ENCODE measurements around the gene DLG1.

DLG1 gene

GRCh38 chr3:197105786-197106185 lies 192.6 kb downstream of the DLG1 start:
- TF ChIP-seq REST (IDR thresholded peaks at IDR 0.05; ENCODE audit: insufficient read depth in 1 of 2, low read depth in 2 of 2, low read length in 2 of 2) = no peak
- TF ChIP-seq TAF1 (IDR thresholded peaks at IDR 0.05; ENCODE audit: borderline replicate concordance, insufficient read depth, low read length) = no peak
- TF ChIP-seq SIN3A (IDR thresholded peaks at IDR 0.05; ENCODE audit: borderline replicate concordance, insufficient read depth, low read length) = no peak
- TF ChIP-seq POLR2AphosphoS5 (IDR thresholded peaks at IDR 0.05; ENCODE audit: low read depth, low read length) = no peak
- no peak for TF ChIP-seq FOXP2 (optimal IDR thresholded peaks at IDR 0.05; ENCODE audit: borderline replicate concordance, extremely low read depth, extremely low read length, insufficient read depth)

GRCh38 chr3:197104738-197105137 lies 193.7 kb downstream of the DLG1 start:
- TF ChIP-seq SIN3A (IDR thresholded peaks at IDR 0.05; ENCODE audit: borderline replicate concordance, insufficient read depth, low read length) (no peak), POLR2AphosphoS5 (IDR thresholded peaks at IDR 0.05; ENCODE audit: low read depth, low read length) (no peak), REST (IDR thresholded peaks at IDR 0.05; ENCODE audit: insufficient read depth in 1 of 2, low read depth in 2 of 2, low read length in 2 of 2) (no peak), TAF1 (IDR thresholded peaks at IDR 0.05; ENCODE audit: borderline replicate concordance, insufficient read depth, low read length) (no peak), FOXP2 (optimal IDR thresholded peaks at IDR 0.05; ENCODE audit: borderline replicate concordance, extremely low read depth, extremely low read length, insufficient read depth) (no peak)

- no peak for TF ChIP-seq REST (IDR thresholded peaks at IDR 0.05; ENCODE audit: insufficient read depth in 1 of 2, low read depth in 2 of 2, low read length in 2 of 2)
- TF ChIP-seq POLR2AphosphoS5 (IDR thresholded peaks at IDR 0.05; ENCODE audit: low read depth, low read length) = no peak
- no peak for TF ChIP-seq SIN3A (IDR thresholded peaks at IDR 0.05; ENCODE audit: borderline replicate concordance, insufficient read depth, low read length)
- no peak for TF ChIP-seq FOXP2 (optimal IDR thresholded peaks at IDR 0.05; ENCODE audit: borderline replicate concordance, extremely low read depth, extremely low read length, insufficient read depth)
- TF ChIP-seq TAF1 (IDR thresholded peaks at IDR 0.05; ENCODE audit: borderline replicate concordance, insufficient read depth, low read length) = no peak
These were observed 194.6 kb downstream of the DLG1 start for GRCh38 chr3:197103766-197104165.

- no peak for TF ChIP-seq POLR2AphosphoS5 (IDR thresholded peaks at IDR 0.05; ENCODE audit: low read depth, low read length)
These were observed 204.5 kb downstream of the DLG1 start for GRCh38 chr3:197093871-197094270.

- TF ChIP-seq TAF1 (IDR thresholded peaks at IDR 0.05; ENCODE audit: borderline replicate concordance, insufficient read depth, low read length) (no peak), POLR2AphosphoS5 (IDR thresholded peaks at IDR 0.05; ENCODE audit: low read depth, low read length) (no peak), SIN3A (IDR thresholded peaks at IDR 0.05; ENCODE audit: borderline replicate concordance, insufficient read depth, low read length) (no peak)
These were observed 210.0 kb downstream of the DLG1 start for GRCh38 chr3:197088370-197088769.

- TF ChIP-seq TAF1 (IDR thresholded peaks at IDR 0.05; ENCODE audit: borderline replicate concordance, insufficient read depth, low read length) = no peak
- TF ChIP-seq FOXP2 (optimal IDR thresholded peaks at IDR 0.05; ENCODE audit: borderline replicate concordance, extremely low read depth, extremely low read length, insufficient read depth) = no peak
- TF ChIP-seq SIN3A (IDR thresholded peaks at IDR 0.05; ENCODE audit: borderline replicate concordance, insufficient read depth, low read length) = no peak
- TF ChIP-seq REST (IDR thresholded peaks at IDR 0.05; ENCODE audit: insufficient read depth in 1 of 2, low read depth in 2 of 2, low read length in 2 of 2) = no peak
- no peak for TF ChIP-seq POLR2AphosphoS5 (IDR thresholded peaks at IDR 0.05; ENCODE audit: low read depth, low read length)
These were observed 213.3 kb downstream of the DLG1 start for GRCh38 chr3:197085137-197085536.
